Vagina (tissue), 2 donors: ENCODE results near the gene COL27A1. TPM values are rescaled to one million over a fixed set of nuclear protein-coding genes. Genes with fewer than 3 reads are reported as not detected.

Experiments used
- DNase-seq, 2 donors: peaks; one replicate each; pipeline ENCODE4 v3.0.0-alpha.2; 2017; ENCODE audit errors: extremely low spot score in 2 of 2
- H3K27ac ChIP-seq: fragments of 200-600 bp; sonication (generic); one replicate; pipeline ENCODE4 v1.5.1; 2019
- H3K27me3 ChIP-seq: fragments of 200-600 bp; sonication (generic); one replicate; pipeline ENCODE4 v1.5.1; 2019
- H3K36me3 ChIP-seq, 2 donors: fragments of 200-600 bp; sonication (generic); one replicate each; pipeline ENCODE4 v1.5.1; 2017 to 2019
- H3K4me1 ChIP-seq: fragments of 200-600 bp; sonication (generic); one replicate; pipeline ENCODE4 v1.5.1; 2019
- H3K4me3 ChIP-seq, 2 donors: fragments of 200-600 bp; sonication (generic); 1 replicate in 1 of 2; 2 replicates in 1 of 2; pipeline ENCODE4 v1.5.1; 2016 to 2019
- H3K9me3 ChIP-seq: fragments of 200-600 bp; sonication (generic); one replicate; pipeline ENCODE4 v1.5.1; 2019
- CTCF ChIP-seq, 3 experiments: fragments of 450-650 bp in 2 of 3; fragments of 200-600 bp in 1 of 3; sonication (generic) in 1 of 3; IDR thresholded peaks; one replicate each; pipeline ENCODE4 v1.5.1; 2017 to 2019; ENCODE audit warnings: antibody characterized with exemption in 3 of 3, mild to moderate bottlenecking in 2 of 3, moderate library complexity in 2 of 3
- POLR2A ChIP-seq, 2 donors: fragments of 450-650 bp; IDR thresholded peaks; one replicate each; pipeline ENCODE4 v1.6.1; 2017; ENCODE audit warnings: antibody characterized with exemption in 2 of 2, mild to moderate bottlenecking in 2 of 2, moderate library complexity in 2 of 2
- POLR2AphosphoS5 ChIP-seq, 2 donors: sonication (generic); formaldehyde crosslinking; IDR thresholded peaks; one replicate each; pipeline ENCODE4 v1.9.0; 2017; ENCODE audit warnings: antibody characterized with exemption in 2 of 2, mild to moderate bottlenecking in 2 of 2, low read depth in 1 of 2; ENCODE audit not compliant: insufficient read depth in 1 of 2
- intact Hi-C: fragments of 100-400 bp; cut with DNase I; formaldehyde crosslinking; loops from one replicate; pipeline ENCODE4 v1.15.1; 2023
- total RNA-seq: library from RNA; depleted of rRNA; stranded (reverse); fragments of >200 nt; gene quantifications from one replicate; pipeline ENCODE4 v1.2.3, GENCODE V29; 2016

COL27A1 gene
- total RNA-seq, 1 donor from 2014 or later: 17.2 TPM

GRCh38 chr9:114264806-114265550, 109.6 kb downstream of the COL27A1 start:
- no peaks in the 10 kb centered on the region for H3K27me3 ChIP-seq
- H3K36me3 ChIP-seq: no peaks in the 10 kb centered on the region

GRCh38 chr9:114266969-114267368, 111.6 kb downstream of the COL27A1 start:
- intact Hi-C loops: no loop called here
- TF ChIP-seq POLR2AphosphoS5 (IDR thresholded peaks at IDR 0.05; ENCODE audit: insufficient read depth in 1 of 2, low read depth in 1 of 2): no peak
- H3K4me3 ChIP-seq: no peak overlapping the region
- no peaks in the 10 kb centered on the region for H3K27me3 ChIP-seq
- H3K9me3 ChIP-seq: no peaks in the 10 kb centered on the region
- no peaks in the 10 kb centered on the region for H3K4me1 ChIP-seq
- no peak overlapping the region for H3K27ac ChIP-seq
- DNase-seq: no peak
- no peaks in the 10 kb centered on the region for H3K36me3 ChIP-seq

More at GRCh38 chr9:114264806-114265550, 109.6 kb downstream of the COL27A1 start:
- Histone ChIP-seq H3K27ac (no peak overlapping the region), H3K4me1 (no peaks in the 10 kb centered on the region), H3K9me3 (no peaks in the 10 kb centered on the region), H3K4me3 (no peak overlapping the region)
- no peak for DNase-seq
- TF ChIP-seq POLR2A (IDR thresholded peaks at IDR 0.05): no peak
- intact Hi-C loops: no loop called here

- no peak for TF ChIP-seq CTCF (IDR thresholded peaks at IDR 0.05)
- Histone ChIP-seq H3K4me3 (no peak overlapping the region), H3K27ac (no peak overlapping the region), H3K4me1 (no peaks in the 10 kb centered on the region), H3K9me3 (no peaks in the 10 kb centered on the region), H3K36me3 (no peaks in the 10 kb centered on the region), H3K27me3 (no peaks in the 10 kb centered on the region)
- no peak for DNase-seq
- intact Hi-C loops: no loop called here
Observed at GRCh38 chr9:114269023-114269422, 113.7 kb downstream of the COL27A1 start.

- H3K27me3 ChIP-seq: no peaks in the 10 kb centered on the region
- H3K9me3 ChIP-seq: no peaks in the 10 kb centered on the region
- no peaks in the 10 kb centered on the region for H3K4me1 ChIP-seq
- DNase-seq: no peak
- no peak for TF ChIP-seq POLR2AphosphoS5 (IDR thresholded peaks at IDR 0.05; ENCODE audit: insufficient read depth in 1 of 2, low read depth in 1 of 2)
- TF ChIP-seq CTCF (IDR thresholded peaks at IDR 0.05): no peak
- no peak for TF ChIP-seq POLR2A (IDR thresholded peaks at IDR 0.05)
- intact Hi-C loops: no loop called here
- no peak overlapping the region for H3K27ac ChIP-seq
- no peak overlapping the region for H3K4me3 ChIP-seq
- H3K36me3 ChIP-seq: no peaks in the 10 kb centered on the region
Observed at GRCh38 chr9:114270120-114270975, 115.0 kb downstream of the COL27A1 start.

- Histone ChIP-seq H3K9me3 (no peaks in the 10 kb centered on the region), H3K27ac (no peak overlapping the region), H3K27me3 (no peaks in the 10 kb centered on the region), H3K4me3 (no peak overlapping the region), H3K36me3 (no peaks in the 10 kb centered on the region), H3K4me1 (peaks cover 4% of the 10 kb centered on the region)
- peak in 2 of 3 experiments; percentile 31 to 37 for TF ChIP-seq CTCF (IDR thresholded peaks at IDR 0.05)
- no peak for TF ChIP-seq POLR2A (IDR thresholded peaks at IDR 0.05)
- TF ChIP-seq POLR2AphosphoS5 (IDR thresholded peaks at IDR 0.05; ENCODE audit: insufficient read depth in 1 of 2, low read depth in 1 of 2): peak in 1 of 2 donors; percentile 14
- intact Hi-C loops: no loop called here
- DNase-seq: no peak
Observed at GRCh38 chr9:114271556-114272510, 116.5 kb downstream of the COL27A1 start.
